PC-9 (cell line): ENCODE data around the gene SUFU. TPM values are rescaled to one million over a fixed set of nuclear protein-coding genes. Genes with fewer than 3 reads are reported as not detected.

Source experiments
- BruUV-seq: library from RNA; stranded (reverse); fragments of 400-500 nt; replicated peaks from 2 replicates; lab custom pipeline; 2021; lab: Mats Ljungman, UMichigan
- CTCF ChIA-PET: fragments of 300-600 bp; sonication (Branson Sonifier 250); formaldehyde crosslinking; loops from one replicate; lab custom pipeline; 2022; ENCODE audit warnings: antibody characterized with exemption; lab: Charles Lee
- POLR2A ChIA-PET: fragments of 300-600 bp; sonication (Branson Sonifier 250); formaldehyde crosslinking; loops from one replicate; lab custom pipeline; 2022; ENCODE audit warnings: antibody characterized with exemption; ENCODE audit not compliant: unreplicated experiment; lab: Charles Lee
- DNase-seq, 2 experiments: peaks; one replicate each; pipeline versions ENCODE4 v3.0.0 to v3.0.0-alpha.2; 2015 to 2022; ENCODE audit warnings: mixed read lengths in 1 of 2
- H2AFZ ChIP-seq: fragments of 200-600 bp; sonication (generic); 2 replicates; pipeline ENCODE4 v1.8.1; 2017; ENCODE audit warnings: antibody characterized with exemption
- H3F3A ChIP-seq: fragments of 200-600 bp; sonication (generic); 2 replicates; pipeline ENCODE4 v1.8.1; 2017; ENCODE audit warnings: antibody characterized with exemption, mild to moderate bottlenecking, low read depth; ENCODE audit not compliant: insufficient read depth
- H3K27ac ChIP-seq: fragments of 200-600 bp; sonication (generic); 2 replicates; pipeline ENCODE4 v1.6.1; 2016; ENCODE audit warnings: mixed run types
- H3K27me3 ChIP-seq: fragments of 200-600 bp; sonication (generic); 2 replicates; pipeline ENCODE4 v1.6.1; 2016; ENCODE audit warnings: low read depth, mixed run types; ENCODE audit not compliant: insufficient read depth
- H3K36me3 ChIP-seq: fragments of 200-600 bp; sonication (generic); 2 replicates; pipeline ENCODE4 v1.6.1; 2016; ENCODE audit warnings: low read depth, mixed run types
- H3K4me1 ChIP-seq: fragments of 200-600 bp; sonication (generic); replicated peaks from 2 replicates; pipeline ENCODE4 v1.6.1; 2016; ENCODE audit warnings: mixed run types; ENCODE audit not compliant: insufficient read depth
- H3K4me2 ChIP-seq: fragments of 200-600 bp; sonication (generic); 2 replicates; pipeline ENCODE4 v1.6.1; 2017; ENCODE audit warnings: mixed run types
- H3K4me3 ChIP-seq: fragments of 200-600 bp; sonication (generic); 2 replicates; pipeline ENCODE4 v1.6.1; 2016; ENCODE audit warnings: mixed run types
- H3K79me2 ChIP-seq: fragments of 200-600 bp; sonication (generic); 2 replicates; pipeline ENCODE4 v1.6.1; 2017; ENCODE audit warnings: low read depth, mixed run types
- H3K9me2 ChIP-seq: fragments of 200-600 bp; sonication (generic); 2 replicates; pipeline ENCODE4 v1.8.1; 2017; ENCODE audit warnings: mild to moderate bottlenecking; ENCODE audit not compliant: insufficient read depth
- H3K9me3 ChIP-seq: fragments of 200-600 bp; sonication (generic); 2 replicates; pipeline ENCODE4 v1.8.1; 2016; ENCODE audit warnings: low read depth; ENCODE audit not compliant: insufficient read depth
- H4K20me1 ChIP-seq: fragments of 200-600 bp; sonication (generic); 2 replicates; pipeline ENCODE4 v1.8.1; 2017; ENCODE audit not compliant: insufficient read depth
- CTCF ChIP-seq: fragments of 200-600 bp; sonication (generic); conservative IDR thresholded peaks from 2 replicates; pipeline ENCODE4 v1.6.1; 2017; ENCODE audit warnings: mixed run types, antibody characterized with exemption, mild to moderate bottlenecking, moderate library complexity
- EZH2 ChIP-seq: fragments of 200-600 bp; sonication (generic); IDR thresholded peaks from 2 replicates; pipeline ENCODE4 v1.8.0; 2017; ENCODE audit warnings: antibody characterized with exemption, low read depth
- intact Hi-C: fragments of 100-400 bp; cut with micrococcal nuclease; formaldehyde crosslinking; loops from one replicate; pipeline ENCODE4 v1.10.0; 2022; ENCODE audit not compliant: unreplicated experiment
- total RNA-seq: library from RNA; stranded (reverse); gene quantifications from 2 replicates; pipeline ENCODE4 v1.2.3, GENCODE V29; 2021

The SUFU gene
- total RNA-seq, 1 experiment from 2014 or later: 20.2 TPM

- Histone ChIP-seq H3K9me3 (no peaks in the 10 kb centered on the region), H3K36me3 (no peaks in the 10 kb centered on the region), H3K4me1 (no peaks in the 10 kb centered on the region), H3K79me2 (no peaks in the 10 kb centered on the region), H3K4me2 (no peak overlapping the region), H3K27ac (no peak overlapping the region), H3K4me3 (no peak overlapping the region), H4K20me1 (no peaks in the 10 kb centered on the region), H3K9me2 (no peaks in the 10 kb centered on the region), H3F3A (no peaks in the 10 kb centered on the region), H3K27me3 (no peaks in the 10 kb centered on the region), H2AFZ (no peak overlapping the region)
- ChIA-PET CTCF (no interaction called here), POLR2A (no interaction called here)
- BruUV-seq: no TSS peak
- no peak for TF ChIP-seq EZH2
- intact Hi-C loops: no loop called here
- DNase-seq: no peak
Observed at GRCh38 chr10:102546606-102547320, 43.0 kb downstream of the SUFU start.

GRCh38 chr10:102549549-102549948 is 45.8 kb downstream of the SUFU start:
- H3F3A ChIP-seq: no peaks in the 10 kb centered on the region
- H3K27ac ChIP-seq: no peak overlapping the region
- H3K9me2 ChIP-seq: no peaks in the 10 kb centered on the region
- H3K9me3 ChIP-seq: no peaks in the 10 kb centered on the region
- no peaks in the 10 kb centered on the region for H3K79me2 ChIP-seq
- no peaks in the 10 kb centered on the region for H4K20me1 ChIP-seq
- H3K4me1 ChIP-seq: no peaks in the 10 kb centered on the region
- POLR2A ChIA-PET: no interaction called here
- H3K27me3 ChIP-seq: no peaks in the 10 kb centered on the region
- intact Hi-C loops: no loop called here
- no peak overlapping the region for H2AFZ ChIP-seq
- CTCF ChIA-PET: no interaction called here
- H3K4me3 ChIP-seq: no peak overlapping the region
- no peaks in the 10 kb centered on the region for H3K36me3 ChIP-seq
- H3K4me2 ChIP-seq: no peak overlapping the region
- DNase-seq: no peak
- BruUV-seq: no TSS peak
- TF ChIP-seq CTCF (no peak), EZH2 (no peak)

GRCh38 chr10:102550636-102551210 is 47.0 kb downstream of the SUFU start:
- TF ChIP-seq EZH2 (no peak), CTCF (no peak)
- CTCF ChIA-PET: no interaction called here
- no peak overlapping the region for H3K4me3 ChIP-seq
- H3K9me3 ChIP-seq: no peaks in the 10 kb centered on the region
- no peaks in the 10 kb centered on the region for H3K9me2 ChIP-seq
- intact Hi-C loops: no loop called here
- H3K36me3 ChIP-seq: no peaks in the 10 kb centered on the region
- BruUV-seq: no TSS peak
- H2AFZ ChIP-seq: no peak overlapping the region
- H3K4me2 ChIP-seq: no peak overlapping the region
- POLR2A ChIA-PET: no interaction called here
- no peaks in the 10 kb centered on the region for H3K79me2 ChIP-seq
- H3F3A ChIP-seq: no peaks in the 10 kb centered on the region
- no peak for DNase-seq
- H3K27ac ChIP-seq: no peak overlapping the region
- H3K4me1 ChIP-seq: no peaks in the 10 kb centered on the region
- H3K27me3 ChIP-seq: no peaks in the 10 kb centered on the region
- H4K20me1 ChIP-seq: no peaks in the 10 kb centered on the region
